Natural killer cell (primary cell): ENCODE results near the gene ARMH3. TPM values are rescaled to one million over a fixed set of nuclear protein-coding genes. Genes with fewer than 3 reads are reported as not detected.
A peak's percentile ranks its signal among the peaks of the same experiment; 100 is the strongest.

Experiments
- ATAC-seq, 3 donors: fragments of 150-1000 bp in 2 of 3; fragments of 200-7000 bp in 1 of 3; cut with Tn5 transposase; 1 replicate in 1 of 3; 2 replicates in 2 of 3; pipeline ENCODE4 v1.10.0; 2021; ENCODE audit warnings: mild to moderate bottlenecking in 2 of 3, moderate library complexity in 2 of 3
- DNase-seq, 2 donors: peaks; one replicate each; pipeline versions ENCODE4 v3.0.0 to v3.0.0-alpha.2; 2013 to 2021; ENCODE audit warnings: mixed read lengths in 1 of 2
- H3K27ac ChIP-seq: one replicate; pipeline ENCODE4 v1.5.1; 2013; ENCODE audit warnings: mild to moderate bottlenecking, low read length
- H3K27me3 ChIP-seq: one replicate; pipeline ENCODE4 v1.6.1; 2013; ENCODE audit warnings: low read length; ENCODE audit not compliant: control insufficient read depth, insufficient read depth
- H3K36me3 ChIP-seq: one replicate; pipeline ENCODE4 v1.6.1; 2013; ENCODE audit warnings: low read length; ENCODE audit not compliant: control insufficient read depth, insufficient read depth
- H3K4me1 ChIP-seq: one replicate; pipeline ENCODE4 v1.6.1; 2013; ENCODE audit warnings: low read length; ENCODE audit not compliant: control insufficient read depth, insufficient read depth
- H3K4me3 ChIP-seq: one replicate; pipeline ENCODE4 v1.5.1; 2013; ENCODE audit warnings: low read length
- H3K9me3 ChIP-seq: one replicate; pipeline ENCODE4 v1.6.1; 2013; ENCODE audit warnings: low read length; ENCODE audit not compliant: control insufficient read depth, insufficient read depth
- H3K27ac Mint-ChIP-seq, 2 donors: one replicate each; pipeline ENCODE4 v1.8.0; 2022; ENCODE audit warnings: mild to moderate bottlenecking in 2 of 2, mixed read lengths in 2 of 2, moderate library complexity in 1 of 2
- H3K27me3 Mint-ChIP-seq, 2 donors: one replicate each; pipeline ENCODE4 v1.8.0; 2022; ENCODE audit warnings: low read depth in 2 of 2, mixed read lengths in 2 of 2
- H3K36me3 Mint-ChIP-seq: one replicate; pipeline ENCODE4 v1.8.0; 2022; ENCODE audit warnings: mixed read lengths
- H3K4me1 Mint-ChIP-seq, 2 donors: one replicate each; pipeline ENCODE4 v1.8.0; 2022; ENCODE audit warnings: mixed read lengths in 2 of 2
- H3K4me3 Mint-ChIP-seq: one replicate; pipeline ENCODE4 v1.8.0; 2022; ENCODE audit warnings: mild to moderate bottlenecking, moderate library complexity, mixed read lengths
- H3K9me3 Mint-ChIP-seq, 2 donors: one replicate each; pipeline ENCODE4 v1.8.0; 2022; ENCODE audit warnings: mixed read lengths in 2 of 2
- CTCF ChIP-seq: fragments of 200-600 bp; IDR thresholded peaks from one replicate; pipeline ENCODE4 v1.8.0; 2022; ENCODE audit warnings: antibody characterized with exemption
- WGBS: methylation state at CpG from one replicate; pipeline ENCODE4 v1.1.7; 2013; ENCODE audit warnings: missing lambda C conversion rate; ENCODE audit not compliant: insufficient coverage; 5-methylcytosine and 5-hydroxymethylcytosine counted together
- intact Hi-C: fragments of 100-400 bp; cut with micrococcal nuclease; formaldehyde crosslinking; loops from one replicate; pipeline ENCODE4 v1.14.2; 2022
- total RNA-seq, 4 donors: library from RNA; stranded (reverse); fragments of 120-200 nt in 1 of 4; gene quantifications; one replicate each; pipeline versions ENCODE4 v1.2.3 to v1.2.4, GENCODE V29; 2013 to 2022

The ARMH3 gene
- total RNA-seq, 3 donors from 2014 or later (not counting 1 experiment from before 2014, with no cell fraction given) = 29.9 to 38.9 (median 35.4) TPM

- Histone ChIP-seq H3K4me3 (no peak overlapping the region), H3K9me3 (no peaks in the 10 kb centered on the region), H3K27ac (no peak overlapping the region), H3K27me3 (no peaks in the 10 kb centered on the region), H3K4me1 (peaks cover 36% of the 10 kb centered on the region), H3K36me3 (peaks cover 9% of the 10 kb centered on the region)
- no peak for TF ChIP-seq CTCF
- Mint-ChIP-seq H3K27ac (peak overlapping the region in 1 of 2 donors; percentile 38), H3K27me3 (no peaks in the 10 kb centered on the region), H3K4me3 (no peak overlapping the region), H3K9me3 (no peaks in the 10 kb centered on the region), H3K36me3 (no peaks in the 10 kb centered on the region), H3K4me1 (peaks cover 21 to 40% of the 10 kb centered on the region in 2 donors)
- DNase-seq (no peak), ATAC-seq (no peak)
- intact Hi-C loops = no loop called here
- WGBS = 100% methylated on average over 1 of the region's 1 CpG
These were observed 12.2 kb upstream of the ARMH3 start for GRCh38 chr10:102068216-102068615.

GRCh38 chr10:102067091-102067916 is 11.3 kb upstream of the ARMH3 start:
- intact Hi-C loops = no loop called here
- Mint-ChIP-seq H3K4me3 (peak overlapping the region; percentile 67), H3K9me3 (no peaks in the 10 kb centered on the region), H3K27me3 (no peaks in the 10 kb centered on the region), H3K36me3 (no peaks in the 10 kb centered on the region), H3K4me1 (peaks cover 21 to 33% of the 10 kb centered on the region in 2 donors), H3K27ac (peak overlapping the region in 1 of 2 donors; percentile 38)
- Histone ChIP-seq H3K36me3 (peaks cover 9% of the 10 kb centered on the region), H3K4me1 (peaks cover 36% of the 10 kb centered on the region), H3K27me3 (no peaks in the 10 kb centered on the region), H3K4me3 (no peak overlapping the region), H3K9me3 (no peaks in the 10 kb centered on the region), H3K27ac (no peak overlapping the region)
- ATAC-seq (no peak), DNase-seq (no peak)
- WGBS = 96% methylated on average over 18 of the region's 18 CpGs
- no peak for TF ChIP-seq CTCF

DNA sequence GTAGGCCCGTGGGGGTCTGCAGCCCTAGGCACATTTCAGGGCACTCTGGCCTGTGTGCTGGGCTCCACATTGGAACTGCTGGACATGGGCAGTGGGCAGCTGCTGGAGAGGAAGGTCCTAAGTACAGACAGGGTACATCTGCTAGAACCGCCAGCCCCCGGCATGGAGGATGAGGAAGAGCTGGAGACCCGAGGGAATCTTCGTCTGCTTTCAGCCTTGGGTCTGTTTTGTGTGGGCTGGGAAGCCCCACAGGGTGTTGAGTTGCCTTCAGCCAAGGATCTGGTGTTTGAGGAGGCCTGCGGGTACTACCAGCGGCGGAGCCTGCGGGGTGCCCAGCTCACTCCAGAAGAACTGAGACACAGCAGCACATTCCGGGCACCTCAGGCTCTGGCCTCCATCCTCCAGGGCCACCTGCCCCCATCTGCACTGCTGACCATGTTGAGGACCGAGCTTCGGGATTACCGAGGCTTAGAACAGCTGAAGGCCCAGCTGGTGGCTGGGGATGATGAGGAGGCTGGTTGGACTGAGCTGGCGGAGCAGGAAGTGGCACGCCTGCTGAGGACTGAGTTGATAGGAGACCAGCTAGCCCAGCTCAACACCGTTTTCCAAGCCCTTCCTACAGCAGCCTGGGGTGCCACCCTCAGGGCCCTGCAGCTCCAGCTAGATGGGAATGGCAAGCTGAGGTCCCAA is 10.6 kb upstream of the ARMH3 start:
- Histone ChIP-seq H3K36me3 (peaks cover 9% of the 10 kb centered on the region), H3K9me3 (no peaks in the 10 kb centered on the region), H3K27ac (no peak overlapping the region), H3K27me3 (no peaks in the 10 kb centered on the region), H3K4me1 (peaks cover 36% of the 10 kb centered on the region), H3K4me3 (peak overlapping the region; percentile 23)
- ATAC-seq (no peak), DNase-seq (no peak)
- H3K36me3 Mint-ChIP-seq = no peaks in the 10 kb centered on the region
- TF ChIP-seq CTCF = no peak
- WGBS = 89% methylated on average over 16 of the region's 16 CpGs
- no peaks in the 10 kb centered on the region for H3K9me3 Mint-ChIP-seq
- H3K27me3 Mint-ChIP-seq = no peaks in the 10 kb centered on the region
- peak overlapping the region; percentile 72 to 73 for H3K27ac Mint-ChIP-seq
- intact Hi-C loops = no loop called here
- H3K4me1 Mint-ChIP-seq = peaks cover 21 to 33% of the 10 kb centered on the region in 2 donors
- peak overlapping the region; percentile 90 for H3K4me3 Mint-ChIP-seq
